WTC11 (cell line): ENCODE results near the gene CRACDL.

Source experiments
- CTCF ChIP-seq: fragments of 200-600 bp; IDR thresholded peaks from 2 replicates; pipeline ENCODE4 v1.8.0; 2022; ENCODE audit warnings: antibody characterized with exemption
- USF1 ChIP-seq: sonication (generic); formaldehyde crosslinking; IDR thresholded peaks from 2 replicates; pipeline ENCODE4 v1.8.0; 2022; ENCODE audit warnings: mild to moderate bottlenecking, missing genetic modification reagents
- ZNF423 ChIP-seq: fragments of 250-450 bp; sonication (Bioruptor Pico); IDR thresholded peaks from 2 replicates; pipeline ENCODE4 v2.1.2; 2022; ENCODE audit warnings: mild to moderate bottlenecking, moderate library complexity

- TF ChIP-seq CTCF = no peak
- no peak for TF ChIP-seq USF1
- TF ChIP-seq ZNF423 (CRISPR knock-in tag) = no peak
These were observed 39.6 kb downstream of the CRACDL start for GRCh38 chr2:98896416-98896815.
